Activated naive CD4-positive, alpha-beta T cell treated with anti-CD3 and anti-CD28 coated beads, Interleukin-2, amount 50 U/mL, for 24 hours (primary cell): ENCODE results near the gene MISP3.

Experiments used
- H3K27ac Mint-ChIP-seq: one replicate; pipeline ENCODE4 v1.8.0; 2021; ENCODE audit warnings: mild to moderate bottlenecking, mixed read lengths
- H3K27me3 Mint-ChIP-seq: one replicate; pipeline ENCODE4 v1.8.0; 2021; ENCODE audit warnings: mixed read lengths
- H3K36me3 Mint-ChIP-seq: one replicate; pipeline ENCODE4 v1.8.0; 2021; ENCODE audit warnings: mixed read lengths
- H3K4me1 Mint-ChIP-seq: one replicate; pipeline ENCODE4 v1.8.0; 2021; ENCODE audit warnings: mixed read lengths
- H3K4me3 Mint-ChIP-seq: one replicate; pipeline ENCODE4 v1.8.0; 2021; ENCODE audit warnings: mild to moderate bottlenecking, mixed read lengths
- H3K9me3 Mint-ChIP-seq: one replicate; pipeline ENCODE4 v1.8.0; 2021; ENCODE audit warnings: mixed read lengths

The MISP3 gene

GRCh38 chr19:14086098-14086497 lies 13.5 kb downstream of the MISP3 start:
- Mint-ChIP-seq H3K4me1 (peaks cover 16% of the 10 kb centered on the region), H3K4me3 (no peak overlapping the region), H3K27ac (no peak overlapping the region), H3K27me3 (no peaks in the 10 kb centered on the region), H3K9me3 (no peaks in the 10 kb centered on the region), H3K36me3 (peaks cover 3% of the 10 kb centered on the region)

- Mint-ChIP-seq H3K27ac (peak overlapping the region; percentile 79), H3K36me3 (peaks cover 3% of the 10 kb centered on the region), H3K4me3 (peak overlapping the region; percentile 93), H3K27me3 (no peaks in the 10 kb centered on the region), H3K4me1 (peaks cover 20% of the 10 kb centered on the region), H3K9me3 (no peaks in the 10 kb centered on the region)
Measured at GRCh38 chr19:14088634-14089411, 16.2 kb downstream of the MISP3 start.

GRCh38 chr19:14089412-14089661 lies 16.8 kb downstream of the MISP3 start:
- Mint-ChIP-seq H3K4me1 (peaks cover 20% of the 10 kb centered on the region), H3K27me3 (no peaks in the 10 kb centered on the region), H3K27ac (peak overlapping the region; percentile 79), H3K4me3 (peak overlapping the region; percentile 93), H3K9me3 (no peaks in the 10 kb centered on the region), H3K36me3 (peaks cover 3% of the 10 kb centered on the region)

DNA sequence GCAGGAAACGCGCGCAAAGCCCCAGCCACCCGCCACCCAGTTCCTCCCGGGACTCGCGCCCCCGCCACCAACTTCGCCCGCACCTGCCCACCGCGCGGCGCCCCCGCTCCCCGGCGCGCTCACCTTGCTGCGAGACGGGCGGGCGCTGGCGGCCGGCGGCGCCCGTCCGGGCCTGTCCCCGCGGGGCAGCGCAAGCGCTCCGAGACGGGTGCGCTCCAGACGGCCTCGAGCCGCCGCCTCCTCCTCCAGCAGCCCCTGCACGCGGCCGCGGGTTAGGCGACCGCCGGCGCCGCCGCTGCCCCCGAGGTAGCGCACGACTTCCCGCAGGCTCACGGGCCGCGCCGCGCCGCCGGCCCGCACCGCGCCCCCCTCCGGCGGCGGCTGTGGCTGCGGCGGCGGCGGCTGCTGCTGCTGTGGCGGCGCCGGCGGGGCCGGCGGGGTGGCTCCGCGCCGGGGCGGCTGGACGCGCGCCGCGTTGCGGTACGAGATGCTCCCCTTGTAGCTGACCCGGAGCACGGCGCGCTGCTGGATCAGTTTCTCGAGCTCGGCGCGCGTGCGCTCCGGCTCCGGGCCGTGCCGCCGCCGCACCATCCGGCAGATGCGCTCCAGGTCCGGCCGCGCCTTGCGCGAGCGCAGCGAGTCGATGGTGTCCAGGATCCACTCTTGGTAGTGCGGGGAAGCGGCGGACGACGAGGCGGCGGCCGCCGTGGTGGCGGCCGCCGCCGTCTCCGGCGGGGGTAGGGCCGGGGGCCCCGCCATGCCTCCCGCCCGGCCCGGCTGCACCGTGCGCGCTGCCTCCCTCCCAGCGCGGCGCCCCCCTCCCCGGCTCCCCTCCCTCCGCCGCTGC lies 17.3 kb downstream of the MISP3 start:
- H3K36me3 Mint-ChIP-seq = peaks cover 7% of the 10 kb centered on the region
- H3K4me1 Mint-ChIP-seq = peaks cover 25% of the 10 kb centered on the region
- H3K4me3 Mint-ChIP-seq = peak overlapping the region; percentile 93
- no peaks in the 10 kb centered on the region for H3K9me3 Mint-ChIP-seq
- peak overlapping the region; percentile 79 for H3K27ac Mint-ChIP-seq
- H3K27me3 Mint-ChIP-seq = no peaks in the 10 kb centered on the region

DNA sequence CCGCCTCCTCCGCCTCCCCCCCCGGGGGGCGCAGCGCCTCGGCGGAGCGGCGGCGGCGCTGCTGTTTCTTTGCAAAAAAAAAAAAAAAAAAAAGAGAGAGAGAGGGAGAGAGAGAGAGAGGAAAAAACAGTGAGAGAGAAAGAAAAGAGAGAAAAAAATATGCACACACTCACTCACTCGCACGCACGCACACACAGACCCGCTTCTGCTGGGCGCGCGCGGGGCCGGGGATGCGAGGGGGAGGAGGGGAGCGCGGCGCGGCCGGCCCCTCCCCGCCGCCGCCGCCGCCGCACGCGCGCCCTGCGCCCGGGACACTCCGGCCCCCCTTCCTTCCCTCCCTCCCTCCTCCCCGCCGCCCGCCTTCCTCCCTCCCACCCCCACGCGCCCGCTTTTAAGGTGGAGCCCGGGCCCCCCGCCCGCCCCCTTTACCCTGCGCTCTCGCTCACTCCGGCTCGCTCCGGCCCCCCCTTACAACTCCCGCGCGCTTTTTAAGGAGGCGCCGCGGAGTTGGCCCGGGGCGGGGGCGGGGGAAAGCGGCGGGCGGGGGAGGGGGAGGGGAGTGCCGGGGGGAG lies 18.0 kb downstream of the MISP3 start, which contains the start of gene SAMD1:
Gene SAMD1 (minus strand): TSS at position 243 of the 572 bp plus-strand sequence.
- Mint-ChIP-seq H3K36me3 (peaks cover 7% of the 10 kb centered on the region), H3K4me1 (peaks cover 25% of the 10 kb centered on the region), H3K27ac (peak within 1 kb of the TSS; percentile 99), H3K4me3 (peak within 1 kb of the TSS; percentile 98), H3K27me3 (no peaks in the 10 kb centered on the region), H3K9me3 (no peaks in the 10 kb centered on the region)

GRCh38 chr19:14091081-14091812 lies 18.7 kb downstream of the MISP3 start:
- H3K4me1 Mint-ChIP-seq = peaks cover 25% of the 10 kb centered on the region
- no peaks in the 10 kb centered on the region for H3K9me3 Mint-ChIP-seq
- no peaks in the 10 kb centered on the region for H3K27me3 Mint-ChIP-seq
- peak overlapping the region; percentile 99 for H3K27ac Mint-ChIP-seq
- H3K36me3 Mint-ChIP-seq = peaks cover 7% of the 10 kb centered on the region
- H3K4me3 Mint-ChIP-seq = peak overlapping the region; percentile 98

GRCh38 chr19:14091813-14092462 lies 19.4 kb downstream of the MISP3 start:
- Mint-ChIP-seq H3K4me3 (peak overlapping the region; percentile 98), H3K4me1 (peaks cover 25% of the 10 kb centered on the region), H3K27ac (peak overlapping the region; percentile 99), H3K9me3 (no peaks in the 10 kb centered on the region), H3K27me3 (no peaks in the 10 kb centered on the region), H3K36me3 (peaks cover 9% of the 10 kb centered on the region)

GRCh38 chr19:14093117-14093823 lies 20.7 kb downstream of the MISP3 start:
- Mint-ChIP-seq H3K4me3 (peak overlapping the region; percentile 4), H3K27me3 (no peaks in the 10 kb centered on the region), H3K36me3 (peaks cover 9% of the 10 kb centered on the region), H3K27ac (peak overlapping the region; percentile 68), H3K9me3 (no peaks in the 10 kb centered on the region), H3K4me1 (peaks cover 23% of the 10 kb centered on the region)

DNA sequence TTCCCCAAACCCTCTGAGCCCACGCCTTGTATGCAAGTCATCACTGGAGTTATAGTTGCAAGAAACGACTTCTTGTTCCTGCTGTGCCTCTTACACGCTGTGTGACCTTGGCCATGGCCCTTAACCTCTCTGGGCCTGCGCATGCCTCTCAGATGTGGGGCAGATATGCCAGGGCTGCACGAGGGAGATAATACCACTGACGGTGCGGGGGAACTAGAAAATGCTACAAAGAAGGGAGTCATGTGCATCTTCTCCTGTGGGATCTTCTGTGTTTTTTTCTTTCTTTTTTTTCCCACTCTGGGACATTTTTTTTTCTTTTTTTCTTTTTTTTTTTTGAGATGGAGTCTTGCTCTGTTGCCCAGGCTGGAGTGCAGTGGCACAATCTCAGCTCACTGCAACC lies 22.3 kb downstream of the MISP3 start:
- Mint-ChIP-seq H3K36me3 (peaks cover 6% of the 10 kb centered on the region), H3K4me3 (no peak overlapping the region), H3K27ac (peak overlapping the region; percentile 13)

GRCh38 chr19:14096272-14096992 lies 23.8 kb downstream of the MISP3 start:
- no peak overlapping the region for H3K4me3 Mint-ChIP-seq
- no peaks in the 10 kb centered on the region for H3K27me3 Mint-ChIP-seq
- no peaks in the 10 kb centered on the region for H3K9me3 Mint-ChIP-seq
- H3K4me1 Mint-ChIP-seq = peaks cover 12% of the 10 kb centered on the region
- H3K36me3 Mint-ChIP-seq = peaks cover 7% of the 10 kb centered on the region
- H3K27ac Mint-ChIP-seq = peak overlapping the region; percentile 86

More for the DNA sequence above, 22.3 kb downstream of the MISP3 start:
- Mint-ChIP-seq H3K9me3 (no peaks in the 10 kb centered on the region), H3K27me3 (no peaks in the 10 kb centered on the region), H3K4me1 (peaks cover 14% of the 10 kb centered on the region)

DNA sequence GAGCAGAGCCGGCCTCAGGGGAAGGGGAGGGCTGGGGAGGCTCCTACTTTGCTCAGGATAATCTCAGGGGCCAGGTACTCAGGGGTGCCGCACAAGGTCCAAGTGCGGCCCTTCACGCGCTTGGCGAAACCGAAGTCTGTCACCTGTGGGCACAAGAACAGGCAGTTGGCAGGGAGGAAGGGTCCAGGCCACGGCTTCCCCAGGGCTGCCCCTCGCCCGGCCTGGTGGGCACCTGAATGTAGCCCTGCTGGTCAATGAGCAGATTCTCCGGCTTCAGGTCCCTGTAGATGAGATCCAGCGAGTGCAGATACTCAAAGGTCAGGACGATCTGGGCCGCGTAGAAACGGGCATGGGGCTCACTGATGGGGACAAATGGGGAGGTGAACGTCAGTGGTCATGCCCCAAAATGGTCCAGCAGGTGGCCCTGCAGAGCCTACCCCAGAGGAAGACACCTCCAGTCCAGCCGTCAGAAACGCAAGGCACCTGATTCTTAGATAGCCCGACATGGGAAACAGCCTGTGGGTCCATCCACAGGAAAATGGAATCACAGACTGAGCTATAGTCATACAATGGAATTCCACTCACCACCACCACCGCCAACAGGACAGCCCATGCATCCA lies 25.1 kb downstream of the MISP3 start:
- H3K27ac Mint-ChIP-seq = no peak overlapping the region
- peaks cover 4% of the 10 kb centered on the region for H3K4me1 Mint-ChIP-seq
- H3K9me3 Mint-ChIP-seq = no peaks in the 10 kb centered on the region
- no peaks in the 10 kb centered on the region for H3K27me3 Mint-ChIP-seq
- peaks cover 7% of the 10 kb centered on the region for H3K36me3 Mint-ChIP-seq
- no peak overlapping the region for H3K4me3 Mint-ChIP-seq

DNA sequence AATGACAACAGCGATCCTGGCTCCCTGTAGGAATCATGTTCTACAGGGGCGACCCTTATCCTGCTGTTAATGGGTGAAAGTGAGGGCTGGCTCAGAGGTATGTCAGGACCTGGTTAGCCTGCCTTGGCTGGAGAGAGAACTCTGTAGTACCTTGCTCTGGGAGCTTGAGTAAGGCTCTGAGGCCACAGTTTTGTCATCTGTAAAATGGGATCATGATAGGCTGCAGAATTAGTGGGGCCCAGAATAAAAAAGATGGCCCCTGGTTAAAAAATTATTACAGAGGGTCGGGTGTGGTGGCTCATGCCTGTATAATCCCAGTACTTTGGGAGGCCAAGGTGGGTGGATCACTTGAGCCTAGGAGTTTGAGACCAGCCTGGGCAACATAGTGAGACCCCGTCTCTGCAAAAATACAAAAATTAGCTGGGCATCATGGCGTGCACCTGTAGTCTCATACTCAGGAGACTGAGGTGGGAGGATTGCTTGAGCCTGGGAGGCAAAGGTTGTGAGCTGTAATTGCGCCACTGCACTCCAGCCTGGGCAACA lies 28.5 kb downstream of the MISP3 start:
- H3K4me3 Mint-ChIP-seq = no peak overlapping the region
- no peaks in the 10 kb centered on the region for H3K9me3 Mint-ChIP-seq
- H3K27me3 Mint-ChIP-seq = no peaks in the 10 kb centered on the region
- peaks cover 4% of the 10 kb centered on the region for H3K36me3 Mint-ChIP-seq
- H3K27ac Mint-ChIP-seq = peak overlapping the region; percentile 46
- H3K4me1 Mint-ChIP-seq = no peaks in the 10 kb centered on the region

DNA sequence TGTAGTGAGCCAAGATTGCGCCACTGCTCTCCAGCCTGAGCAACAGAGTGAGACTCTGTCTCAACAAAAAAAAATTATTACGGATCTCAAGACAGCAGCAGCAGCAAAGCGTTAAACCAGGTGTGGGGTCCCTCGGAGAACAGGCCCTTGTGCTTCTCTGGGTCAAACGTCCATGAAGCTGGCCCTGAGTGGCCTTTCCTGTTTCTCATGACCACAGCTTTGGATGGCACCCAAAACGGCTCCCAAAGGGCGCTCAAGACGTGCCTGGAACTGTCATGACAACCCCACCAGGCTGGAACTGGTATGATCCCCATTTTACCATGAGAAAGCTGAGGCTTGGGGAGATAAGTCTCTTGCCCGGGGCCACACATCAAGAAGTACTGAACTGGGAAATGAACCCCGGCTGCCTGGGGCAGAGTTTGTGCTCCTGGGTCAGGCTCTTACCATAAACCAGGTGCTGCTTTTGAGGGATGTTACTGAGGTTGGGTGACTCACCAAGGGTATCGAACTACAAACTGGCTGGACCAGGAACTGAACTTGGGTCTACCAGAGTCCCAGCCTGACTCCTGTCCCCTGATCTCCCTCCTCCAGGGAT lies 29.6 kb downstream of the MISP3 start:
- H3K36me3 Mint-ChIP-seq = peaks cover 2% of the 10 kb centered on the region

More for the DNA sequence above, 29.6 kb downstream of the MISP3 start:
- Mint-ChIP-seq H3K27ac (no peak overlapping the region), H3K27me3 (no peaks in the 10 kb centered on the region), H3K9me3 (no peaks in the 10 kb centered on the region), H3K4me1 (no peaks in the 10 kb centered on the region), H3K4me3 (no peak overlapping the region)
